Left forelimb (tissue), 1 donor: Measurements from ENCODE around the gene SLC3A2.

Experiments used
- DNase-seq: peaks from one replicate; pipeline ENCODE4 v3.0.0-alpha.2; 2018; ENCODE audit warnings: low spot score

SLC3A2 gene

GRCh38 chr11:62881579-62882430 lies 1.1 kb downstream of the SLC3A2 start:
- peak; percentile 91 for DNase-seq

- DNase-seq = no peak
Observed at GRCh38 chr11:62882431-62882749, 1.7 kb downstream of the SLC3A2 start.

GRCh38 chr11:62882788-62883501 lies 2.2 kb downstream of the SLC3A2 start:
- no peak for DNase-seq

- DNase-seq = no peak
Observed at GRCh38 chr11:62883673-62884072, 3.0 kb downstream of the SLC3A2 start.

GRCh38 chr11:62885137-62885750 lies 4.5 kb downstream of the SLC3A2 start:
- no peak for DNase-seq

DNA sequence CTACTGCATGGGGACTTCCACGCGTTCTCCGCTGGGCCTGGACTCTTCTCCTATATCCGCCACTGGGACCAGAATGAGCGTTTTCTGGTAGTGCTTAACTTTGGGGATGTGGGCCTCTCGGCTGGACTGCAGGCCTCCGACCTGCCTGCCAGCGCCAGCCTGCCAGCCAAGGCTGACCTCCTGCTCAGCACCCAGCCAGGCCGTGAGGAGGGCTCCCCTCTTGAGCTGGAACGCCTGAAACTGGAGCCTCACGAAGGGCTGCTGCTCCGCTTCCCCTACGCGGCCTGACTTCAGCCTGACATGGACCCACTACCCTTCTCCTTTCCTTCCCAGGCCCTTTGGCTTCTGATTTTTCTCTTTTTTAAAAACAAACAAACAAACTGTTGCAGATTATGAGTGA lies 7.7 kb downstream of the SLC3A2 start:
- no peak for DNase-seq

GRCh38 chr11:62889126-62889483 lies 8.4 kb downstream of the SLC3A2 start:
- DNase-seq = no peak

DNA sequence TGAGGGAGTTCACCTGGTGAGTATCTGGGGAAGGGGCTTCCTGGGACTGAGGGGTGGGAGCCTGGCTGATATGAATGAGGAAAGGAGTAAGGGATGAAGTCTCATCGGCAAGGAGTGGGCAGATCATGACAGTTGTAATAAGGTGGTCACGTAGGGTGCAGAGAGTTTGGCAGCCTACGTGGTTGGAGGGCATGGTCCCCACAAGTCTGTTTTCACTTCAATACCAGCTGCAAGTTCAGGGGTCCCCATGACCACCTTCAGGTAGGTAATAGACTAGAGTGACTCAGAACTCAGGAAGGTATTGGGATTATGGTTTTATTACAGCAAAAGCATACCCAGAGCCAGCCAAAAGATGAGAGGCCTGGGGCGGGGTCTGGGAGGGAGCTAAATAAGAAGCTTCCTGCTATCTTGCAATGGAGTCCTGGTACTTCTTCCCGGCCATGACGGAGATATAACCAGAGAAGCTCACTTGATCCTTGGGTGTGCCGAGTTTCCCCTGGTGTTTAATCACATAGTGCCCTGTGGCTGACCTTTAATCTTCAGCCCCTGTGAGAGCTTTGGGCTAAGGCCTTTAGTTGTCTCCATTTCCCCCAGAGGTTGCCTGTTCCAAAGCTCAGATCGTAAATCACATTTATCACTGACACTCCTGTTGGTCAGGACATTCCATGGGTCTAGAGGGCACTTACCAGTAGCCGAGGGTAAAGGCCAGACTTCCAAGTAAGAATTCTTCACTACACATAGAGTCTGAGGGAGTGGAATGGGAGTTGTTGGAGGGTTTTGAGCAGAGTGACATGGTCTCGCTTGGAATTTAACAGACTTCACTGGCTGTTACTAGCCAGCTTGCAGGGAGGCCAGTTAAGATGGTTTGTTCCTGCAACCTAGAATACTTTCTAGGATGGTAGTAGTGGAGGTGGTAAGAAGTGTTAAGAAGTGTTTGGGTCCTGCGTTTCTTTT lies 9.1 kb downstream of the SLC3A2 start:
- no peak for DNase-seq

DNA sequence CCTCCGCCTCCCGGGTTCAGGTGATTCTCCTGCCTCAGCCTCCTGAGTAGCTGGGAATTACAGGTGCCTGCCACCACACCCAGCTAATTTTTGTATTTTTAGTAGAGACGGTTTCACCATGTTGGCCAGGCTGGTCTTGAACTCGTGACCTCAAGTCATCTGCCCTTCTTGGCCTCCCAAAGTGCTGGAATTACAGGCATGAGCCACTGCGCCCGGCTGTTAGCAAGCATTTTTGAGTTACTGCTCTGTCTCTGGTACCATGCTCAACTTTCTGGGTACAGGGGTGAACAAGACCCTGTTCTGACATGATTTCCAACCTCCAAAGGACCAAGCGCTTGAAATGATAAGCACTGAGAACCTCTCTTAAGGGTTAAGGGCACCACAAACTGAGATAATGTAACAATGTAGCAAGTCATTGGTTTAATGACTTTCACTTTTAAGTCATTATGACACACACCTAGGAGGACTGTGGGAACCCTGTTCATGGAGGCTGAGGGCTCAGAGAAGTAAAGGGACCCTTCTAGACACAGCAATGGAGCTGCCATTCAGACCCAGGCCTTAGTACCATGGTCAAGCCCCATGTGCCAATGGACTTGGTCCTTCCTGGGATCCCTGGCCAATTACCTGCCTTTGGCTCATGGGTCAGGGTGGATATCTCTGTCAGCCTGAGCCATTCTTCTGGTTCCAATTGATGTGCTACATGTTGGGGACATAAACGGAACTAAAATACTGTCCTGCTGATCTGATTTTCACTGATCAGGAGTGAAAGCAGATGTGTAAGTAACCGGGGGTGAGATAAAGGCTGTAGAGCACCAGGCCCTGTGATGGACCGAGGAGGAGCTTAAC lies 11.6 kb downstream of the SLC3A2 start:
- DNase-seq = no peak

- DNase-seq = no peak
Observed at GRCh38 chr11:62895501-62895900, 14.8 kb downstream of the SLC3A2 start.

- no peak for DNase-seq
Observed at GRCh38 chr11:62896049-62896448, 15.4 kb downstream of the SLC3A2 start.

DNA sequence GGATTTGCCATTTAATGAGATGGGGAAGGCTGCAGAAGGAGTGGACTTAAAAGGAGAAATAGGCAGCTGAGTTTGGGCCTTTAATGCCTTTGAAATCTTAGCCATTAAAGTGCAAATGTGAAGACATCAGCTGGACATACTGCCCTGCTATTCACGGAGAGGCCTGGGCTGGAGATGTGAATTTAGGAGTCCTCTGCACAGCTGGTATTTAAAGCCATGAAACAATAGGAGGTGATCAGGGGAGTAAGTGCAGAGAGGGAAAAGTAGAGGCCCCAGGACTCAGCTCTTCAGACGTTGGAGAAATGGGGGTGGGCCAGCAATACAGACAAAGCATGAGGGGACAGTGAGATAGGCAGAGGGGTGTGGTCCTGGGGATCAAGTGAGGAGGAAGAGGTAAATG lies 16.6 kb downstream of the SLC3A2 start:
- no peak for DNase-seq

DNA sequence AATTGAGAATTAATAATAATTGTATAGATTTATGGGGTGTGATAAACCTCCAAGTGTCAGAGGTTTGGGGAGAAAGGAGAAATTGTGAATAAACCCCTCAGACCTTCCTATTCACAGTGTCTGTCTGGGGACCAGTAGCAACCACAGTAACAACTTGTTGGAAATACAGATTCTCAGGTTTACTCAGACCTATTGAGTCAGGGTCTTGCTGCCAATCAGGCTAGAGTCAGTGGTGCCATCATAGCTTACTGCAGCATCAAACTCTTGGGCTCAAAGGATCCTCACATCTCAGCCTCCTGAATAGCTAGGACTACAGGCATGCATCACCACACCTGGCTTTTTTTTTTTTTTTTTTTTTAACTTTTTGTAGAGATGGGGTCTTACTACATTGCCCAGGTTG lies 17.3 kb downstream of the SLC3A2 start:
- DNase-seq = no peak

- DNase-seq = no peak
Observed at GRCh38 chr11:62902932-62903331, 22.2 kb downstream of the SLC3A2 start.

GRCh38 chr11:62905296-62905695 lies 24.6 kb downstream of the SLC3A2 start:
- no peak for DNase-seq

DNA sequence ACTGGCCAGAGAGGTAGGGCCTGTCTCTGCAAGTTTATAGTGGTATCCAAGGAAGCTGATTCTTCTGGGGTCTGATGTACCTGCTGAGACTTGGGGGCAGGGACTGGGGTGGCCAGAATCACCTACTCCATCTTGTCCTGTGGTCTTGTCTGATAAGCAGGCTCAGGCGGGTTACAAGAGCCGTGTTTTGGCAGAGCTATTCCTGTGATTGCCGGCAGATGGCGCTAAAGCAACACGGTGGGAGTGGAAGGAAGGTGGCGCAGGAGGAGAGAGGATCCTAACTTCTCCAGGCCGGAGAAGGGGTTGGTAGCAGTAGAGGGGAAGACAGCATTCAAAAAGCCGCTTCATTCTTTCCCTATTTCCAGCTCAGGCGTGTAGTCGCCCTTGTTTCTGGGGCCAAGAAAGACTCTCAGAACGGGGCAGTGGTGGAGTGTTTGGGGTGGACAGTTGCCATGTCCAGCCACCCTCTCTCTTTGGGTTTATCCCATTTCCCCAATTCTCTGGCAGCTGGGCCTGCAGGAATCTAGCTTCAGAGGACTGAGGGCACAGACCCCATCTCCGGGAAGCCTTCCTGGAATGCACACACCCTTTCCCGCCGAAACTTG lies 25.3 kb downstream of the SLC3A2 start:
- peak; percentile 89 for DNase-seq

DNA sequence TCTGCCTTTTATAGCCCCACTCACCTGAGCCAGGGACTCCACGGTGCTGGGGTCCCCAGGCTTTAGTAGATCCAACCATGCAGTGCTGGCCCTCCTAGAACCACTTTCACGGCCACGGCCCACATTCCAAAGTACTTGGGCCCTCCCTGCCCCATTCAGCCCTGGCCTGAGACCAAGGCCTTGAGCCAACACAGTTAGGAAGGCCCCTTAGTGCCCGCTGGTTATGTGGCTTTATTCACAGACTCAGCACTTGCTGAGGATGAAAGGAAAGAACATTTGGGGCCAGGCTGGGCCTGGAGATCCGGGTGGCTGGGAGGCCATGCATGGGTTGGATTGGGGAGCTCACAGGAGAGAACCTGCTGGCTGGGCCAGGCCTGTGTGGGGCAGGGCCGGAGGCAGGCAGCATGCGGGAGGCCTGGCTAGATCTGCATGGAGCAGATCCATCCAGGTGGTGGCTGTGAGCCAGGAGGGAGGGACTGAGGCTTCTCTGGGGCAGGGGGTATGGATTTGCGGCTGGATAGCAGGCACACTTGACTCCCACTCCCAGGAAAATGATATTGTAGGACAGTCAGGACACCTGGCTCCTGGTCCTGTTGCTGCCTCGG lies 27.9 kb downstream of the SLC3A2 start:
- DNase-seq = no peak

DNA sequence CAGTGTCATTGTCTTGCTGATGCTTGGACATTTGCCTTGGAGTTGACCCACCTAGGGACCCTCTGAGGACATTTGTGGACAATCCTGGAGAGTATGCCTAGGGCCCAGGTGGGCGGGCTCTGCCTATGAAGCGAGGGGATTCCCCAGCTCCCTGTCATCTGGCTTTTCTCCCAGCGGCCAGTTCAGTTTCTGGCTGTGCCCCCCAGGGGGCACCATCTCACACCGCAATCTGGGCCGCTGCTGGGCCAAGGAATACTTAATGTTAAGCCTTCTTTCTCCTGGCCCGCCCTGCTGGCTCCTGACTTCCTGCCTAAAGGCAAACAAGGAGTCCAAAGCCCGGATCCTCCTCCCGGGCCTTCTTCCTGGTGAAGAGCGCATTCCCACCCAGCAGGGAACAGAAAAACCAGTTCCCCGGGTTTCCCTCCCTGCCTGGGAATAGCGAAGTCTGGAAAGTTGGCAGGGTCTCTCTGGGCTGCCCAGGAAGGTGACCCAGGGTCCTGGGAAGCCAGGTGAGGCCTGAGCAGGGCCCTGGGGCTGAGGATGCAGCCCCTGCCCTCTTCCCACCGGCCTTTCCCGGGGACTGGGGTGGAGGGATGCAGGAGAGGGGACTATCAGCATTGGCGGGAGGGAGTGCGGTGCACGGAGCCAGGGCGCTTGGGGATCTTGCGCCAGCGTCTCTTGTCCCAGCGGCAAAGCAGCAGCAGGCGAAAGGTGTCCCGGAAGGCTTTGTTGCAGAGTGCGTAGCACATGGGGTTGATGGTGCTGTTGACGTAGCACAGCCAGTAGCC lies 28.6 kb downstream of the SLC3A2 start:
- DNase-seq = no peak

DNA sequence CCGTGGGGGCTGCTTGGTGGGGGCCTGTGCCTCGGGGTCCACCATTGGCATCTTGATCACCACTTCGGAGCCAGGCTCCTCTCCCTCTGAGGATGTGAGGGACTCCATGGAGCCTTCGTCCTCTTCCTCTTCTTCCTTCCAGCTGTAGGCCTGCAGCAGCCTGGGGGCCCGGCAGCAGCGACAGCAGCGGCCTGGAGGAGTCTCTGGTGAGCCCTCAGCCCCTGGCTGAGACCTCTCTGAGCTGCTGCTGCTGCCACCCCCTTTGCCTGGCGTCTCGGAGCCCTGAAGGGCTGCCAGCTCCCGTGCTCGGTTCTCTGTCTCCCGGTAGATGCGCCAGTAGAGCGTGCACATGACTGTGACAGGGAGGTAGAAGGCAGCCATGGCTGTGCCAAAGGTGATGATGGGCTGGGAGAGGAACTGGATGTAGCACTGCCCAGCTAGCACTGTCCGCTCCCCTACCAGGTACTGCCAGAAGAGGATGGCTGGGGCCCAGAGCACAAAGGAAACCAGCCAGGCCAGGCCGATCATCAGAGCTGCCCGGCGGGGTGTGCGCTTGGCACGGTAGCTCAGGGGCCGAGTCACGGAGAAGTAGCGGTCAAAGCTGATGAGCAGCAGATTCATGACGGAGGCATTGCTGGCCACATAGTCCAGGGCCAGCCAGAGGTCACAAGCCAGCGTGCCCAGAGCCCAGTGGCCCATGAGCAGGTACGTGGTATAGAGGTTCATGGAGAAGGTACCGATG lies 29.6 kb downstream of the SLC3A2 start:
- DNase-seq = no peak
